Measurements from ENCODE around the gene VSNL1. TPM values are rescaled to one million over a fixed set of nuclear protein-coding genes. Genes with fewer than 3 reads are reported as not detected.
A peak's percentile ranks its signal among the peaks of the same experiment; 100 is the strongest.

VSNL1 gene
- total RNA-seq, 1 donor from 2014 or later: 10.4 TPM

GRCh38 chr2:17599617-17600016 is 59.1 kb downstream of the VSNL1 start:
- intact Hi-C loops (cut with DNase I): no loop called here
- ATAC-seq (ENCODE audit: poor library complexity) (no peak), DNase-seq (no peak)

- DNase-seq: no peak
- intact Hi-C loops (cut with DNase I): no loop called here
- no peak for ATAC-seq (ENCODE audit: poor library complexity)
Observed at GRCh38 chr2:17600556-17601204, 60.2 kb downstream of the VSNL1 start.

GRCh38 chr2:17604050-17604449 is 63.6 kb downstream of the VSNL1 start:
- intact Hi-C loops (cut with DNase I): no loop called here
- DNase-seq (no peak), ATAC-seq (ENCODE audit: poor library complexity) (no peak)

- intact Hi-C loops (cut with DNase I): no loop called here
- no peak for ATAC-seq (ENCODE audit: poor library complexity)
Observed at GRCh38 chr2:17605696-17606095, 65.2 kb downstream of the VSNL1 start.

GRCh38 chr2:17606851-17607250 is 66.4 kb downstream of the VSNL1 start:
- ATAC-seq (ENCODE audit: poor library complexity) (no peak), DNase-seq (no peak)
- intact Hi-C loops (cut with DNase I): no loop called here

More at GRCh38 chr2:17605696-17606095, 65.2 kb downstream of the VSNL1 start:
- no peak for DNase-seq

GRCh38 chr2:17607379-17607778 is 66.9 kb downstream of the VSNL1 start:
- DNase-seq (no peak), ATAC-seq (ENCODE audit: poor library complexity) (no peak)
- intact Hi-C loops (cut with DNase I): no loop called here

GRCh38 chr2:17608251-17608650 is 67.8 kb downstream of the VSNL1 start:
- ATAC-seq (ENCODE audit: poor library complexity): no peak
- intact Hi-C loops (cut with DNase I): no loop called here
- DNase-seq: no peak

- DNase-seq (peak; percentile 52), ATAC-seq (ENCODE audit: poor library complexity) (peak; percentile 97)
- intact Hi-C loops (cut with DNase I): no loop called here
Observed at GRCh38 chr2:17610521-17610920, 70.0 kb downstream of the VSNL1 start.

GRCh38 chr2:17611036-17611435 is 70.5 kb downstream of the VSNL1 start:
- ATAC-seq (ENCODE audit: poor library complexity) (no peak), DNase-seq (no peak)
- intact Hi-C loops (cut with DNase I): no loop called here

- DNase-seq (no peak), ATAC-seq (ENCODE audit: poor library complexity) (no peak)
- intact Hi-C loops (cut with DNase I): no loop called here
Observed at GRCh38 chr2:17614174-17614930, 73.9 kb downstream of the VSNL1 start.

- ATAC-seq (ENCODE audit: poor library complexity): no peak
- no peak for DNase-seq
- intact Hi-C loops (cut with DNase I): no loop called here
Observed at GRCh38 chr2:17615147-17615546, 74.7 kb downstream of the VSNL1 start.

- intact Hi-C loops (cut with DNase I): no loop called here
- no peak for DNase-seq
- ATAC-seq (ENCODE audit: poor library complexity): no peak
Observed at GRCh38 chr2:17615728-17616351, 75.3 kb downstream of the VSNL1 start.

GRCh38 chr2:17616405-17616804 is 75.9 kb downstream of the VSNL1 start:
- intact Hi-C loops (cut with DNase I): no loop called here
- DNase-seq (no peak), ATAC-seq (ENCODE audit: poor library complexity) (no peak)

GRCh38 chr2:17617516-17617915 is 77.0 kb downstream of the VSNL1 start:
- DNase-seq (no peak), ATAC-seq (ENCODE audit: poor library complexity) (no peak)
- intact Hi-C loops (cut with DNase I): no loop called here

GRCh38 chr2:17617955-17618354 is 77.5 kb downstream of the VSNL1 start:
- intact Hi-C loops (cut with DNase I): no loop called here
- DNase-seq: no peak
- no peak for ATAC-seq (ENCODE audit: poor library complexity)

GRCh38 chr2:17620280-17620679 is 79.8 kb downstream of the VSNL1 start:
- peak; percentile 95 for ATAC-seq (ENCODE audit: poor library complexity)
- intact Hi-C loops (cut with DNase I): no loop called here

GRCh38 chr2:17620841-17621240 is 80.3 kb downstream of the VSNL1 start:
- DNase-seq (no peak), ATAC-seq (ENCODE audit: poor library complexity) (no peak)
- intact Hi-C loops (cut with DNase I): no loop called here

More at GRCh38 chr2:17620280-17620679, 79.8 kb downstream of the VSNL1 start:
- DNase-seq: peak; percentile 64

GRCh38 chr2:17621781-17622180 is 81.3 kb downstream of the VSNL1 start:
- no peak for DNase-seq
- no peak for ATAC-seq (ENCODE audit: poor library complexity)
- intact Hi-C loops (cut with DNase I): no loop called here

- no peak for DNase-seq
- intact Hi-C loops (cut with DNase I): no loop called here
- no peak for ATAC-seq (ENCODE audit: poor library complexity)
Observed at GRCh38 chr2:17625446-17625845, 85.0 kb downstream of the VSNL1 start.

- ATAC-seq (ENCODE audit: poor library complexity) (no peak), DNase-seq (no peak)
- intact Hi-C loops (cut with DNase I): no loop called here
Observed at GRCh38 chr2:17626986-17627385, 86.5 kb downstream of the VSNL1 start.

Data from Right ventricle myocardium superior (tissue), 1 donor.